ENCODE data around the gene PGAP3. TPM values are rescaled to one million over a fixed set of nuclear protein-coding genes. Genes with fewer than 3 reads are reported as not detected.

The PGAP3 gene
- total RNA-seq, 1 experiment from 2014 or later = 29.0 TPM

DNA sequence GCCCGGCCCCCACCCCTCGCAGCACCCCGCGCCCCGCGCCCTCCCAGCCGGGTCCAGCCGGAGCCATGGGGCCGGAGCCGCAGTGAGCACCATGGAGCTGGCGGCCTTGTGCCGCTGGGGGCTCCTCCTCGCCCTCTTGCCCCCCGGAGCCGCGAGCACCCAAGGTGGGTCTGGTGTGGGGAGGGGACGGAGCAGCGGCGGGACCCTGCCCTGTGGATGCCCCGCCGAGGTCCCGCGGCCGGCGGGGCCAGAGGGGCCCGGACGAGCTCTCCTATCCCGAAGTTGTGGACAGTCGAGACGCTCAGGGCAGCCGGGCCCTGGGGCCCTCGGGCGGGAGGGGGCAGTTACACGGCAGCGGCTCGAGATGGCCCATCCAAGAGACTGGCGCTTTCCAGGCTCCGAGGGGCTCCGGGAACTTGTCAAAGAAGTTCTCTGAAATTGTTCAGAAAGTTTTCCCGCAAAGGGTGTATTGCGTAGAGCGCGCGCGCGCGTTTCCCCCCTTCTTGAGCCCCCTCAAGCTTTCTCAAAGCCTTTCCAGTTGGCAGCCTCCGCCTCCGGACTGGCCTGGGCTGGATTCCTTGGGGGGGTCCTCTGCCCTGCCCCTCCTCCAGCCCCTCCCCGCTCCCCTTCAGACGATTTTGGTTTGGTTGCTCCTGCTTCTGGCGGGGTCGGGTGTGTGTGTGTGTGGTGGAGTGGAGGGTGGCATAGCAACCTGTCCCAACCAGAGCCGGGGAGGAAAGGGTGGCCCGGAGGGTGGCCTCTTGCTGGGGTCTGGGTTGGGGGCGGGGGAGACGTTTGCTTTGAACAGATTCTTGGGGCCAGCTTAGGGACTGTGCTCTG lies 12.5 kb upstream of the PGAP3 start:
- Histone ChIP-seq H3T11ph (ENCODE audit: low read length) (no peak overlapping the region), H2BK12ac (ENCODE audit: insufficient read length, low read depth, low read length) (no peak overlapping the region), H2BK15ac (ENCODE audit: low read depth, low read length) (no peak overlapping the region), H2BK20ac (ENCODE audit: low read depth, low read length, poor library complexity, severe bottlenecking) (no peak overlapping the region), H3K27ac (ENCODE audit: insufficient read length, low read depth, low read length) (no peak overlapping the region), H3K23me2 (ENCODE audit: insufficient read length, low read depth, low read length, poor library complexity, severe bottlenecking) (peaks cover 8% of the 10 kb centered on the region), H3K4me1 (ENCODE audit: insufficient read depth, low read length) (peaks cover 25% of the 10 kb centered on the region), H3K79me2 (ENCODE audit: insufficient read depth, low read length) (peaks cover 41% of the 10 kb centered on the region), H4K91ac (ENCODE audit: insufficient read length, low read depth, low read length) (no peak overlapping the region), H3K79me1 (ENCODE audit: insufficient read depth, low read depth, low read length, poor library complexity, severe bottlenecking) (no peaks in the 10 kb centered on the region), H3K56ac (ENCODE audit: insufficient read length, low read depth, low read length) (no peak overlapping the region), H2BK120ac (ENCODE audit: low read depth, low read length, poor library complexity, severe bottlenecking) (no peak overlapping the region), H4K8ac (replicated peaks; ENCODE audit: insufficient read length, low read depth, low read length) (no peak overlapping the region), H2AK5ac (ENCODE audit: insufficient read length, low read length) (no peak overlapping the region), H3K9ac (ENCODE audit: extremely low read depth, insufficient read length, low read length) (peak overlapping the region; percentile 61), H3K4ac (ENCODE audit: low read depth, low read length) (no peak overlapping the region), H4K20me1 (ENCODE audit: control insufficient read depth, insufficient read depth, insufficient read length) (no peaks in the 10 kb centered on the region), H2BK5ac (ENCODE audit: insufficient read length, low read length) (no peak overlapping the region), H2AFZ (ENCODE audit: low read length) (no peak overlapping the region), H3K14ac (ENCODE audit: insufficient read depth, low read length) (peak overlapping the region; percentile 50; the same call in 1 of the 2 replicates), H3K18ac (ENCODE audit: insufficient read length, low read depth, low read length) (no peak overlapping the region), H3K27me3 (ENCODE audit: insufficient read depth, low read length) (no peaks in the 10 kb centered on the region), H3K4me2 (ENCODE audit: insufficient read depth, insufficient read length, low read length) (peak overlapping the region; percentile 95), H4K5ac (ENCODE audit: insufficient read length, low read depth, low read length) (no peak overlapping the region), H3K23ac (ENCODE audit: insufficient read length, low read depth, low read length) (no peak overlapping the region), H3K9me3 (ENCODE audit: control insufficient read depth, low read depth, low read length) (no peaks in the 10 kb centered on the region)
- H3K4me3 Mint-ChIP-seq = peak overlapping the region; percentile 92 to 97
- no peaks in the 10 kb centered on the region; the same call in 1 of the 2 replicates for H3K27me3 Mint-ChIP-seq (ENCODE audit: low read depth)
- peaks cover 67 to 78% of the 10 kb centered on the region in 2 experiments for H3K4me1 Mint-ChIP-seq
- H3K36me3 Mint-ChIP-seq (ENCODE audit: insufficient read depth in 1 of 3, low read depth in 3 of 3) = peaks cover 9 to 33% (median 24%) of the 10 kb centered on the region in 3 experiments
- TF ChIP-seq, protein P1, sequence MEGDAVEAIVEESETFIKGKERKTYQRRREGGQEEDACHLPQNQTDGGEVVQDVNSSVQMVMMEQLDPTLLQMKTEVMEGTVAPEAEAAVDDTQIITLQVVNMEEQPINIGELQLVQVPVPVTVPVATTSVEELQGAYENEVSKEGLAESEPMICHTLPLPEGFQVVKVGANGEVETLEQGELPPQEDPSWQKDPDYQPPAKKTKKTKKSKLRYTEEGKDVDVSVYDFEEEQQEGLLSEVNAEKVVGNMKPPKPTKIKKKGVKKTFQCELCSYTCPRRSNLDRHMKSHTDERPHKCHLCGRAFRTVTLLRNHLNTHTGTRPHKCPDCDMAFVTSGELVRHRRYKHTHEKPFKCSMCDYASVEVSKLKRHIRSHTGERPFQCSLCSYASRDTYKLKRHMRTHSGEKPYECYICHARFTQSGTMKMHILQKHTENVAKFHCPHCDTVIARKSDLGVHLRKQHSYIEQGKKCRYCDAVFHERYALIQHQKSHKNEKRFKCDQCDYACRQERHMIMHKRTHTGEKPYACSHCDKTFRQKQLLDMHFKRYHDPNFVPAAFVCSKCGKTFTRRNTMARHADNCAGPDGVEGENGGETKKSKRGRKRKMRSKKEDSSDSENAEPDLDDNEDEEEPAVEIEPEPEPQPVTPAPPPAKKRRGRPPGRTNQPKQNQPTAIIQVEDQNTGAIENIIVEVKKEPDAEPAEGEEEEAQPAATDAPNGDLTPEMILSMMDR (conservative IDR thresholded peaks at IDR 0.05) = no peak
- H3K9me3 Mint-ChIP-seq = no peaks in the 10 kb centered on the region
- H3K27ac Mint-ChIP-seq = peak overlapping the region in 2 of 3 experiments; percentile 76 to 88; a peak in 4 of 7 replicates
- DNase-seq = no peak
- no CpG with 5 or more reads among the region's 57 CpGs for WGBS (ENCODE audit: extremely low coverage, insufficient read length, low lambda C conversion rate)
